NT2/D1 (cell line): ENCODE results near the gene ZDHHC1.

Experiments
- YY1 ChIP-seq: IDR thresholded peaks from 2 replicates; pipeline ENCODE4 v1.6.1; 2011; ENCODE audit not compliant: insufficient read length, insufficient read depth
- ZNF274 ChIP-seq: IDR thresholded peaks from 2 replicates; pipeline ENCODE4 v1.6.1; 2011; ENCODE audit warnings: mild to moderate bottlenecking, low read depth, low read length

DNA sequence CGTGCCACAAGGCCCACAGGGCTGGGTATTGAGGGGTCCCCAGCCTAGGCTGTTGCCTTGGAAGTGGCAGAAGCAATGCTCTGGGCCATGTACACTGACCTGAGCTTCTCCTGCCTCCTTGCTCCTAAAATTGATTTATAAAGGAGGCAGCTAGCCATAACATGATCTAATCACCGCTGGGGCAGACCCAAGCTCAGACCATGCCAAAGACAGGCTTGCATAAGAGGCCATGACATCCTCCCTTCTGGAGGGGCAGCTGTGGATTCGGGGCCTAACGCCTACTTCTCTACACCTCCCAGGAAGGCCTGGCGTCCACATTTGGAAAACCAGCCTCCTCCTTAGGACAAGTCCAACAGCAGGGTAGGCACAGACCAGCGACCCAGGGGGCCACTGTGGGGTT, 27.0 kb upstream of the ZDHHC1 start:
- TF ChIP-seq YY1 (no peak), ZNF274 (no peak)
